Cardiac muscle cell (in vitro differentiated cells and primary cell): ENCODE data around the gene RAB37. TPM values are rescaled to one million over a fixed set of nuclear protein-coding genes. Genes with fewer than 3 reads are reported as not detected.

Experiments used
- DNase-seq, 2 donors: peaks; one replicate each; pipeline versions ENCODE4 v3.0.0 to v3.0.0-alpha.2; 2010 to 2017; ENCODE audit warnings: low read depth in 1 of 2, low spot score in 1 of 2
- H3K27ac ChIP-seq: fragments of 200-600 bp; sonication (generic); 2 replicates; pipeline ENCODE4 v1.5.1; 2016
- H3K27me3 ChIP-seq: fragments of 200-600 bp; sonication (generic); 2 replicates; pipeline ENCODE4 v1.6.0; 2016; ENCODE audit warnings: control low read depth
- H3K36me3 ChIP-seq: fragments of 200-600 bp; sonication (generic); 2 replicates; pipeline ENCODE4 v1.5.1; 2016; ENCODE audit warnings: control low read depth
- H3K4me1 ChIP-seq: fragments of 200-600 bp; sonication (generic); 2 replicates; pipeline ENCODE4 v1.8.1; 2017; ENCODE audit warnings: low read depth, mild to moderate bottlenecking, mixed run types
- H3K4me3 ChIP-seq: fragments of 200-600 bp; sonication (generic); 2 replicates; pipeline ENCODE4 v1.5.1; 2016; ENCODE audit warnings: mild to moderate bottlenecking
- H3K9me3 ChIP-seq: fragments of 200-600 bp; sonication (generic); 2 replicates; pipeline ENCODE4 v1.5.1; 2017; ENCODE audit warnings: low read depth, mild to moderate bottlenecking, control low read depth
- polyA plus RNA-seq: library from polyadenylated mRNA; unstranded; fragments of >200 nt; fragmentation: Nextera tagmentation; extraction: Ambion mirVana; gene quantifications from 2 replicates; pipeline ENCODE4 v1.2.1, GENCODE V29; 2016
- total RNA-seq: library from RNA; depleted of rRNA; stranded (reverse); fragments of >200 nt; gene quantifications from 2 replicates; pipeline ENCODE4 v1.2.3, GENCODE V29; 2016
- TF ChIP-seq, protein P1 (sequence below): IDR thresholded peaks from 2 replicates; pipeline ENCODE4 v1.5.1; 2012; ENCODE audit warnings: low read depth, mild to moderate bottlenecking, low read length

The RAB37 gene
- total and polyA plus RNA-seq, 2 experiments from 2014 or later, result 3.4 to 4.9 TPM

DNA sequence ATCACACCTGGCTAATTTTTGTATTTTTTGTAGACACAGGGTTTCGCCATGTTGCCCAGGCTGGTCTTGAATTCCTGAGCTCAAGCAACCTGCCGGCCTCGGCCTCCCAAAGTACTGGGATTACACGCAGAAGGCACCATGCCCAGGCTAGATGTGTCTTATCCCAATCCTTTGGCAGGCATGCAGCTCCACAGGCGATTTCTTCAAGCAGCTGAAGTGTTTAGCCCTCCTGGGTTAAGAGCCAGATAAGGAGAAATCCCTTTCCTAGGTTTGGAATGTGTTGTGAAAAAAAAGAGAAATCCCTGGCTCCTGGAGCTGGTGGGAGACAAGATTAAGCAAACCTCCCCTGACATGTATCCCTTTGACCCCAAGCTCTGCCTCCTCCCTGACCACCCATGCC lies 9.3 kb downstream of the RAB37 start:
- Histone ChIP-seq H3K27ac (peak overlapping the region; percentile 86), H3K9me3 (no peaks in the 10 kb centered on the region), H3K4me1 (peaks cover 39% of the 10 kb centered on the region), H3K4me3 (no peak overlapping the region), H3K36me3 (no peaks in the 10 kb centered on the region), H3K27me3 (no peaks in the 10 kb centered on the region)
- peak; percentile 42 to 68 for DNase-seq
- TF ChIP-seq, protein P1, sequence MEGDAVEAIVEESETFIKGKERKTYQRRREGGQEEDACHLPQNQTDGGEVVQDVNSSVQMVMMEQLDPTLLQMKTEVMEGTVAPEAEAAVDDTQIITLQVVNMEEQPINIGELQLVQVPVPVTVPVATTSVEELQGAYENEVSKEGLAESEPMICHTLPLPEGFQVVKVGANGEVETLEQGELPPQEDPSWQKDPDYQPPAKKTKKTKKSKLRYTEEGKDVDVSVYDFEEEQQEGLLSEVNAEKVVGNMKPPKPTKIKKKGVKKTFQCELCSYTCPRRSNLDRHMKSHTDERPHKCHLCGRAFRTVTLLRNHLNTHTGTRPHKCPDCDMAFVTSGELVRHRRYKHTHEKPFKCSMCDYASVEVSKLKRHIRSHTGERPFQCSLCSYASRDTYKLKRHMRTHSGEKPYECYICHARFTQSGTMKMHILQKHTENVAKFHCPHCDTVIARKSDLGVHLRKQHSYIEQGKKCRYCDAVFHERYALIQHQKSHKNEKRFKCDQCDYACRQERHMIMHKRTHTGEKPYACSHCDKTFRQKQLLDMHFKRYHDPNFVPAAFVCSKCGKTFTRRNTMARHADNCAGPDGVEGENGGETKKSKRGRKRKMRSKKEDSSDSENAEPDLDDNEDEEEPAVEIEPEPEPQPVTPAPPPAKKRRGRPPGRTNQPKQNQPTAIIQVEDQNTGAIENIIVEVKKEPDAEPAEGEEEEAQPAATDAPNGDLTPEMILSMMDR, result no peak

DNA sequence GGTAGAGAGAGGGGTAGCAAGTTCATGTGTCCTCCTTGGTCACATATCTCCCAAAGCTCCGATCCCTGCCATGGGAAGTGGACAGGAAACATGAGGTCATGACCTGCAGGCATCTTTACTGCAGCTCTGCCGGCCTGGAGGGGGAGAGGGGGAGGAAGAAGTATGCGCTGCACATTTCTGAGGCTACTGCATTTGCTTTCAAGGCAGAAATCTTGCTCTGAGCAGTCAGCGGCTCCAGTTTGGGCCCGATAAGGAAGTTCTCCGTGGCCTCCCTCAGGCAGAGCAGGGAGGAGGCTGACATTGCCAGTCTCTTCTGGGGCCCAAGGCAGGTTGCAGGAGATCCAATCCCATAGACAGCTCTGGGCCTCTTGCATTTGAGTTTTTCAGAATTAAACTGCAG lies 9.9 kb downstream of the RAB37 start:
- no peak overlapping the region for H3K4me3 ChIP-seq
- no peaks in the 10 kb centered on the region for H3K36me3 ChIP-seq
- no peaks in the 10 kb centered on the region for H3K9me3 ChIP-seq
- TF ChIP-seq, protein P1, result no peak
- H3K27ac ChIP-seq, result peak overlapping the region; percentile 86
- H3K4me1 ChIP-seq, result peaks cover 39% of the 10 kb centered on the region
- H3K27me3 ChIP-seq, result no peaks in the 10 kb centered on the region
- DNase-seq, result peak; percentile 48 to 53

DNA sequence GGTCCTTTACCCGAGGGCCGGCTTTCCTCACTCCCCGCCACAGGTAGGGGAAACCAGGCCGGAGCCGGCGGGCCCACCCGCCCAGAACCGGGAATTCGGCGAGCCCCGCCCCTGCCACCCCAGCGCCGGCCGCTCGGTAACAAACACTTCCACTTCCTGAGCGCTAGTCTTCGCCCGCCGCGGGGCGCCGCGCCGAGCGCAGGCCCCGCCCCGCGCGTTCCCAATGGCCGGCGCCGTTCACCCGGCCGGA lies 11.1 kb downstream of the RAB37 start:
- TF ChIP-seq, protein P1, result no peak
- Histone ChIP-seq H3K27me3 (no peaks in the 10 kb centered on the region), H3K4me1 (peaks cover 39% of the 10 kb centered on the region), H3K4me3 (peak overlapping the region; percentile 67), H3K9me3 (no peaks in the 10 kb centered on the region), H3K36me3 (no peaks in the 10 kb centered on the region), H3K27ac (no peak overlapping the region)
- no peak for DNase-seq

DNA sequence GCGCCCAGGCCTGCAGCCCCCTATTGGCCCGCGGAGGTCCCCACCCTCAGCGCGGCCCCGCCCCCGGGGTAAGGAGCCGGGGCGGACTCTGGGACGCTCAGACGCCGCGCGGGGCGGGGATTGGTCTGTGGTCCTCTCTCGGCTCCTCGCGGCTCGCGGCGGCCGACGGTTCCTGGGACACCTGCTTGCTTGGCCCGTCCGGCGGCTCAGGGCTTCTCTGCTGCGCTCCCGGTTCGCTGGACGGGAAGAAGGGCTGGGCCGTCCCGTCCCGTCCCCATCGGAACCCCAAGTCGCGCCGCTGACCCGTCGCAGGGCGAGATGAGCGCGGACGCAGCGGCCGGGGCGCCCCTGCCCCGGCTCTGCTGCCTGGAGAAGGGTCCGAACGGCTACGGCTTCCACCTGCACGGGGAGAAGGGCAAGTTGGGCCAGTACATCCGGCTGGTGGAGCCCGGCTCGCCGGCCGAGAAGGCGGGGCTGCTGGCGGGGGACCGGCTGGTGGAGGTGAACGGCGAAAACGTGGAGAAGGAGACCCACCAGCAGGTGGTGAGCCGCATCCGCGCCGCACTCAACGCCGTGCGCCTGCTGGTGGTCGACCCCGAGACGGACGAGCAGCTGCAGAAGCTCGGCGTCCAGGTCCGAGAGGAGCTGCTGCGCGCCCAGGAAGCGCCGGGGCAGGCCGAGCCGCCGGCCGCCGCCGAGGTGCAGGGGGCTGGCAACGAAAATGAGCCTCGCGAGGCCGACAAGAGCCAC lies 11.6 kb downstream of the RAB37 start, which contains the start of gene NHERF1:
Gene NHERF1, plus strand, starts transcription at position 100 of the 750 bp plus-strand sequence. Its CDS starts 219 bp downstream, at position 319.
- no peaks in the 10 kb centered on the region for H3K9me3 ChIP-seq
- H3K27ac ChIP-seq, result peak within 1 kb of the TSS; percentile 86
- DNase-seq, result peak; percentile 94 to 98
- no peaks in the 10 kb centered on the region for H3K27me3 ChIP-seq
- peak within 1 kb of the TSS; percentile 67 for H3K4me3 ChIP-seq
- no peaks in the 10 kb centered on the region for H3K36me3 ChIP-seq
- TF ChIP-seq, protein P1, result no peak
- H3K4me1 ChIP-seq, result peaks cover 39% of the 10 kb centered on the region

DNA sequence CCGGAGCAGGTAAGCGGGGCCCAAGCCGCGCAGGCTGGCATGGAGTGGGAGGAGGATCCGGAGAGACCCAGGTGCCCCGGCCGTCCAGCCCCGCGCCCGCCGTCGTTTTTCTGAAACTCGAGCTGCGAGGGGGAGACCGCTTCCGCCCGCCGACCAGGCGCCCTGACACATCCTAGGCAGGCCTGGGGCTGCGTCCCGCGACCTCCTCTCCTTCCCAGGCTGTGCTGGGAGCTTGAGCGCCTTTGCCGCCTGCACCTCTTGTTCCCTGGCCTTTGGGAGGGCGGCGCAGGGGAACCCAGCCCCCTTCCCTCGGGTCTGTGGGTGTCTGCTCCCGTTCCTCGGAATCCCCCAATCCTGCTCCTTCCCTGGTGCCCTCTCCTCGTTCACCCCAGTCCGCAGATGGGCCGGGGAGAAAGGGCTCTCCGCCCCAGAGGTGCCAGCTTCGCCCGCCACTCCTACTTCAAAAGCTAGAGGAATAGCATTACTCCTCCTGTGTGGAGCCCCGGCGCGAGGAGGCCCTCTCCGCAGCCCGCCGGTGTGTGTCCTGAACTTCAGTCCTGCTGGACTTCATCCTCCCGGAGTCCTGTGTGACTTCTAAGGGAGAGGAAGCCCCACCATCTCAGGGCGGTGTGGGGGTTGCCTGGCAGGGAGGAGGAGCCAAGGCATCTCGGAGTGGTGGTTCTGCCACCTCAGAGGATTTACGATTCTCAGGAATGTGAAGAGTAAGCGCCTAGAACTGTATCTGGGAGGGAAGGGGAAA lies 12.4 kb downstream of the RAB37 start:
- TF ChIP-seq, protein P1, result no peak
- Histone ChIP-seq H3K9me3 (no peaks in the 10 kb centered on the region), H3K4me1 (peaks cover 39% of the 10 kb centered on the region), H3K4me3 (peak overlapping the region; percentile 67), H3K27ac (no peak overlapping the region), H3K27me3 (no peaks in the 10 kb centered on the region), H3K36me3 (no peaks in the 10 kb centered on the region)
- DNase-seq, result peak in 1 of 2 donors; percentile 41
